NCI-H345 treated with DMSO at 0.1 percent for 48 hours (cell line): Measurements from ENCODE around the gene SPACA5.
"Not testable (repeated sequence)": the region's sequence is repeated elsewhere in the genome, so short reads cannot be mapped to it uniquely, and the experiment has no call there.

ENCODE experiments used
- DNase-seq: peaks from one replicate; lab custom pipeline; 2025; ENCODE audit not compliant: unreplicated experiment; lab: John Stamatoyannopoulos, UW

SPACA5 gene

DNA sequence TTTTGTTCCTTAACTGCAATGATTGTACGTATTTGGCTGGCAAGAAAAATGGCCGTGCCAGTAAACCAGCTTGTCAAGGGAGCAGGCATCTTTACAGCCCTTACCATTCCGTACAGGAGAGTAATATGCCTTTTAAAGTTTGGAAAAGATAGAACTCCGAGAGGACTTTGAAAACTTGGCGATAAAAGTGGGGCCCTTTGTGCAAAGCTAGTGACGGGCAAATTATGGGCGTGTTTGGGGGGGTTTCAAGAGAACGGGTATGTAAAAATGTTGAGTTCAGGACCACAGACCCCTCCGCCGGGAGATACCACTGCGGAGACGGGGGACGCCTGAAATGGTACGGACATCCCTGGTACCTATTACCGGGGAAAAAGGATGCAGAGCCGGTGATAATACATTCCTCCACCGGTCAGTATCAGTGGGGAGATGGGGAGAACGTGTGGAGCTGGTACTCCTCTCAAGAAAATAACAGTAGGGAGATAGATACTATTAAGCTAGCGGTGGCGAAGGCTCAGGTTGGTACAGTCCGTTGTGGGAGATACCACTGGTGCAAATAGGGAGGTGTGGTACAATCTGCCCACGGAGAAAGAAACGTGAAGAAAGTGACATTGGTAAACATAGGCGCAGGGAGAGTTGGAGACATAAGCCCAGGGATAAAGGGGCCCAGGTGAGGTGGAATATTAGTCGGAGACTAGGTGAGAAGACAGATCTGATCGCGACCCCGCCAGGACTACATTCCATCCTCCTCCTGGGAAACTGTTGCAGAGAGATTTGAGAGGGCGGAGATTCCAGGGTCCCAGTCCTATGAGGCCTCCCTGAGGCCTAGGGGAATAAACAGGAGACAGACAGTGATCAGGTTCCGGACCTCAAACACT, 14.5 kb downstream of the SPACA5 start:
- DNase-seq = peak; percentile 87

DNA sequence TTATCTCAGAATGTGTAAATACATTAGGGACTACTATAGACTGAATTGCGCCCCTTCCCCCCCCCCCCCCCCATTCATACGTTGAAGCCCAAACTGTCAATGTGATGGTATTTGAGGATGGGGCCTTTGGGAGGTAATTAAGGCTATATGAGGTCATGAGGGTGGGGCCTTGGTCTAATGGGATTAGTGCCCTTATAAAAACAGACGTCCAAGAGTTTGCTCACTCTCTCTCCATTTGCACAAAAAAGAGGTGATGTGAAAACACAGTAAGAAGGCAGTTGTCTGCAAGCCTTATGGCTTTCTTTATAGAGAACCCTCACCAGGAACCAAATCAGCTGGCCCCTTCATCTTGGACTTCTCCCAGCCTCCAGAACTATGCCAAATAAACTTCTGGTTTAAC, 15.3 kb downstream of the SPACA5 start:
- DNase-seq = no peak

DNA sequence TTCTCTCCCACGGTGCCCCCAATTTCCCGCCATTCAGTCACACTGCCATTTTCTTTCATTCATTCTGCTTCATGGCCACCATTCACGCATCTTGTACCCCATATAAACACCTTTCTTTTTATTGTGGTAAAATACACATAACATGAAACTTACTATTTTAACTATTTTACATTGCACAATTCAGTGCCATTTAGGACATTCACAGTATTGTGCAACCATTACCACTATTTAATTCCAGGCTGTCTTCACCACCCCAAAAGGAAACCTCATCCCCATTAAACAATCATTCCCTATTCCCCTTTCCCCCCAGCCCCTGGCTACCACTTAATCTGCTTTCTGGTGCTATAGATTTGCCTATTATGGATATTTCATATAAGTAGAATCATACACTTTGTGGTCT, 15.9 kb downstream of the SPACA5 start:
- DNase-seq = no peak

DNA sequence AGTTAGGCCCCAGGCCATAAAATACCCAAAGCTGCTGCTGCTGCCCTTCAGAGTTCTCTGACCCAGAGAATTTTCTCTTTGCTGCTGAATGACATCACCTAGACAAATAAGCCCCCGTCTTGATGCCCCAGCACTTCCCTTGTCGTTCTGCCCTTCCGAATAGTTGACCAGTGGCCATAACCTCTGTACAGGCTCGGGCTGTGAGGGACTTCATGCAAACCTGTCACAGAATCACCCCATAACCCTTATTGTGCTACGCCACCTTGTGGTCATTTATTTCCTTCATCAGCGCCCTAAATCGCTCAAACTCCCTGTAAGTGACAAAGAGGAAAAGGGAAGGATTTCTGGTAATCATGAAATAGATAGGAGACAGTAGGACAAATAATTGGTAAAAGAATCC, 18.8 kb downstream of the SPACA5 start:
- peak; percentile 8 for DNase-seq

DNA sequence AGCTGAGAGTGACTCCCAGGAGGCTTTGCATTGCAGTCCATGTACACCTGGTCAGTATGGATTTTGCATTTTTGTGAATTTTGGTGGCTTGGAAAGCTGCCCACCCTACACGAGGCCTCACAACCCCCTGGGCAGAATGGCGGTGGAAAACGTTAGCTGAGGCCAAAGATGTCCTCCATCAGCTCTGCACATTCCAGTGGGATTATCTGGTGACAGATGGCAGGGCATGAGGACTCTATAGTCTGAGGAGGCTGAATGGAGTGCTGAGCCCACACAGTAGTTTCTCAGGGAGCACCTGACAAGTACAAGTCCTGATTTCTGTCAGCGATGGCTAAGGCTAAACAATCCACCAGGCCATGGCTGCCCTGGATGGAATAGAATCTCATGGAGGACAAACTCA, 20.8 kb downstream of the SPACA5 start:
- DNase-seq = not testable (repeated sequence)

DNA sequence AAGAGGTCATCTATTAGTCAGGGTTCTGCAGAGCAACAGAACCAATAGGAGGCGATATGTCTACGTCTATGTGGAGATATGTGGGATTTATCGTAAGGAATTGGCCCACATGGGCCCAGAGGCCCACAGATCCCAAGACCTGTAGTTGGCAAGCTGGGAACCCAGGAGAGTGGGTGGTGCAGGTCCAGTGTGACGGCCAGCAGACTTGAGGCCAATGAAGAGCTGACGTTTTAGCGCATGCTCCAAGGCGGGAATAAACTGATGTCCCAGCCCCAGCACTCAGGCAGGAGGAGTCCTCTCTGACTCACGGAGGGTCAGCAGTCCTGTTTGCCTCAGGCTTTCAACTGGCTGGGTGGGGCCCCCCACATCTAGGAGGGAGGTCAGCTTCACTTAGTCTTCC, 21.3 kb downstream of the SPACA5 start:
- no peak for DNase-seq

DNA sequence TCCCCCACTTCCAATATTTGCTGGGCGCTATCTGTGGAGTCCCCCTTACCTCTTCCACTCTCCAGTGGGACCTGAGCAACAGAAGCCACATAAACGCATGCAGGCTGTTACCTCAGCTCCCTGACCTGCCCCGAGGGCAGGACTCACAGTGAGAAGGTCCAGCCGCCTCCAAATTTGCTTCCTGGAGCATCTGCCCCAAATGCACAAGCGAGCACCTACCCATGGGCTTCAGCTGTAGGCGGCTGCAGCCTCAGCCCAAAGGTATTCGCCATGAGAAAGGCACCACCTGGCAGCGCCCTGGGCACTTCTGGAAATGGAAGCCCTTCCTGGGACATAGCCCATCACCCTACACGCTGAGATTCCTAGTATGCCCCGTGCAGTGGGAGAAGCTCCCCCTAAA, 23.4 kb downstream of the SPACA5 start:
- no peak for DNase-seq

DNA sequence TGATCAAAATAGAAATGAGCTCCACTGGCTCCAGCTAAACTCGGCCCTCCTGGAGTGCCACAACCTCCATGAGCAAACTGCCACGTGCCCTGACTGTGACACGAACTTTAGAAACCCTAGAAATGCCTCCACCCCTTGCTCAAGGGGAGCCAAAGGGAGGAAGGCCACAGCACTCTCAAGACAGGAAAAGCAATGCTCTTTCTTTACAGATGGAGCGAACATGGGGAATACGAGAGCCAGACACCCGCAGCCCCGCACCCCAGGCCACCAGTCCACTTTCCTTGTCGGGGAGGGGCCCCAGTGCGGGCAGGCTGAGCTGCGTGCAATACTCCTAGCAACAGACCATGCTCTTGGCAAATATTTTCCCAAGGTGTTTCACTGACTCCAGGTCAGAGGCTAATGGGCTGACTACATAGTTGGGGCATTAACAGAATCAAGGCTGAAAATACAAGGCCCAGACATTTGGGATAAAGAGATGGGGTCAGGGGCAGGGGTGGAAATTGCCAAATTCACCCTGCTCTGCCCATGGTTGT, 23.9 kb downstream of the SPACA5 start:
- DNase-seq = not testable (repeated sequence)

DNA sequence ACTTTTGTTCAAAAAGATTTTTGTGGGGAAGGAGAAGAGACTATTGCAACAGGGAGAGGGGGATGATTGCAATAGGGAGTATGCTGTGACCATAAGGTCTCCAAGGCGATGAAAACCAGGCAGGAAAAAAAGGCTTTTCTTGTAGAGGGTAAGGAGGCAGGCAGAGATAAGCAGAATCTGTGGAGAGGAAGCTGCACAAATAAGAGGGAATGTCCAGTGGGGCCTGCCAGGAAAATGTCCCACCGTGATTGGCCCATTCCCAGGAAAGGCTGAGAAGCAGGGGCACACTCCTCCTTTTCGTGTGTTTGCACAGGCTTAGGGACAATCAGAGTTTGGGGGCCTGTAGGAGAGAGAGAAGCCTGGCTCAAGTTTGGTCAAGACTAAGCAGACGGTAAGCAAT, 29.1 kb downstream of the SPACA5 start:
- no peak for DNase-seq

DNA sequence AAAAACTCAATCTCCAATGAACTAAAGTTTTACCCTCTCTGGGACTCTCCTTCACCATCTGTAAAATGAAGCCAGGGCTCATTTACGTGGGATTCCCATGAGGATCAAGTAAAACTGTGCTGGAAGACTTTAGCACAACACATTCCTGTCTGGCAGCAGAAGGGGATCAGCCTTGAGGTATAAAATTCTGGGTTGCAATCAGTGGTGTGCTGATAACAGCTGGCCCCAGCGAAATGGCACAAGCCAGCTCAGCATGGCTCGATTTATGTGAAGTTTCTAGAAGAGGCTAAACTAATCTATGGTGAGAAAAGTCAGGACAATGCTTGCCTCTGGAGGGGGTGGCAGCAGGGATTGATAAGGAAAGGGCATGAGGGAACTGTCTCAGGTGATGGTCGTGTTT, 36.3 kb downstream of the SPACA5 start:
- no peak for DNase-seq

DNA sequence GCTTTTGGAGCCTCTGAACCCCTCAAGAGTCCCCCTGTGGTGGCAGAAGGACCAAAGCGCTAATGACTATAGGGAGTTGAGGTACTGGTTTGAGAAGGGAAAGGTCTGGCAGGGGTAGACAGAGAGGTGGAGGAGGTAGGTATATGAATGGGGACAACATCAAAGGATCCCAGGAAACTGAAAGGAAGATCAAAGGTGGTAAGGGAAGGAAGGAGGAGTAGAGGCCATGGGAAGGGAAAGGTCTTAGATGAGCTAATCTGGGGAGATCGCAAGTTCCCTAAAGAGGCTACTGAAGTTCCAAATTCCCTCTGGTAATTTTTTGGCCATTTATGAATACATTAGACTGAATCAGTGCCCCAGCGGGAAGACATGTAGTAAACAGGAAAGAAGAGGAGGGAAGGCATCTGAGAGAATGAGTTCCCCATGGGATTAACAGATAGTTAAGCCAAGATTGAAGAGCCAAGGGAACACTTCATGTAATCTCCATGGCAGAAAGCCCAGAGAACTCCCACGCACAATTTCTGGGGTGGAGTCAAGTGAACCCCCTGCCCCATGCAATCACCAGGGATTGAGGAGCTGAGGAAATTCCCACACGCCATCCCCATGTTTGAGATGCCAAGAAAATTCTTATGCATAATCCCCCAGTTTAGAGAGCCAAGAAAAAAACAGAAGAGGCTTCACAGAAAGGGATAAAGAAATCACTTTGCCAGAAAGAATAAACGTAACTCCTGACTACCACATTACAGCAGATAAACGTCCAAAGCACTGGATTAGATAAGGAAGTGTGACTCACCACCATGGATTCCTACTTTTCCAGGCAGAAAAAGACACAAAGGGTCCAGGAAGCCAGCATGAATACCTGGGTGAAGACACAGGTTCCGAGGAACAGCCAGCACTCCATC, 38.9 kb downstream of the SPACA5 start:
- DNase-seq = no peak

DNA sequence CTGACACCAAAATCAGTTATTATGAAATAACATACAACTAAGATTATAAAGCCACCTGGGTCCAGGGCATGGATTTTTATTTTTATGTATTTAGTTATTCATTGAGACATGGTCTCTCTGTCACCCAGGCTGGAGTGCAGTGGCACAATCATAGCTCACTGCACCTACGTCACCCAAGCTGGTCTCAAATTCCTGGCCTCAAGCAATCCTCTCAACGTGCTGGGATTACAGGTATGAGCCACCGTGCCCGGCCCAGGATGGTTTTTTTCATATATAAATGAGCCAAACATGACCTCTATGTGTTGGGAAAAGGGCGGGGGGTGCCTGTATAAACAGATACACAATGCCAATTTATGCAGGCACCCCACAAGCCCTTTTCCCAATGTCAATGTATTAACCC, 40.1 kb downstream of the SPACA5 start:
- no peak for DNase-seq

DNA sequence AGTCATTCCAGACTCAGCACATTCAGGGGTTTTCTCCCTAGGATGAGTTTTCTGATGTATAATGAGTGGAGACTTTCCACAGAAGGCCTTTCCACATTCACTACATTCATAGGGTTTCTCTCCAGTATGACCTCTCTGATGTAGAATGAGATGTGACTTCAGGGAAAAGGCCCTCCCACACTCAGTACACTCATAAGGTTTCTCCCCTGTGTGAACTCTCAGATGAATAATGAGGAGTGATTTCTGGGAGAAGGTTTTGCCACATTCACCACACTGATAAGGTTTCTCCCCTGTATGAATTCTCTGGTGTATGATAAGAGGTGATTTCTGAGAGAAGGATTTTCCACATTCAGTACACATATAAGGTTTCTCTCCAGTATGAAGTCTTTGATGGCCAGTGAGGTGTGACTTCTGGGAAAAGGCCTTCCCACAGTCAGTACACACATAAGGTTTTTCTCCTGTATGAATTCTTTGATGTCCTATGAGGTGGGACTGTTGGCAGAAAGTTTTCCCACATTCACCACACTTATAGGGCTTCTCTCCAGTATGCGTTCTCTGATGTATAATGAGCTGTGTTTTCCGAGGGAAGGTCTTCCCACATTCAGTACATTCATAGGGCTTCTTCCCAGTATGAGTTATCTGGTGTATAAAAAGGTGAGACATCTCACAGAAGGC, 52.0 kb downstream of the SPACA5 start:
- DNase-seq = no peak

DNA sequence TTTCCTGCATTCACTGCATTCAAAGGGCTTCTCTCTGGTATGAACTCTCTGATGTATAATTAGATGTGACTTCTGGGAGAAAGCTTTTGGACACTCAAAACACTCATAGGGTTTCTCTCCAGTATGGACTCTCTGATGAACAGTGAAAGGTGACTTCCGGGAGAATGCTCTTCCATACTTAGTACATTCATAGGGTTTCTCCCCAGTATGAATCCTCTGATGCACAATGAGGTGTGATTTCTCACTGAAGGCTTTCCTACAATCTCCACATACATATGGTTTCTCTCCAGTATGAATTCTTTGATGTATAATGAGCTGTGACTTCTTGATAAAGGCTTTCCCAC, 52.5 kb downstream of the SPACA5 start:
- DNase-seq = no peak
